HG03565 (cell line): ENCODE measurements around the gene RFX2.
"Not testable (repeated sequence)": the region's sequence is repeated elsewhere in the genome, so short reads cannot be mapped to it uniquely, and the experiment has no call there.

Experiments used
- ATAC-seq: cut with Tn5 transposase; IDR thresholded peaks from one replicate; pipeline ENCODE4 v1.9.1; 2021; ENCODE audit warnings: mild to moderate bottlenecking, moderate library complexity; ENCODE audit not compliant: unreplicated experiment

RFX2 gene

DNA sequence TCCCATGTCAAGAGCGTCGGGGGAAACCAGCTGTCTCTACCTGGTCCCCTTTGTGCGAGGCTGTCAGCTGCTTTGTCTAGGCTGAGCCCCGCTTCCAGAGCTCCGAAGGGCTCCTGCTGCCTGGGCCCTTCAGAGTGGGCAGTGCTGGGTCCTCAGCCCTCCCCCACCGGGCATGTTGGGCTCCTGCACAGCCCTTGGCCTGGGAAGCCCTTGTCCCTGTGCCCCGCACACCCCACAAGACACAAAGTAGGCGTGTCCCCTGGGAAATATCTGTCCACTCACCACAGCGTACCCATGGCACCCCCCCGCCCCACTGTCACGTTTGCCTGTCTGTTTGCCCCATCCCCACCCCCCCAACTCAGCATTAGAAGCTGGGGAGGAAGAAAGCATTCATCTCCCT is 92.7 kb downstream of the RFX2 start:
- no peak for ATAC-seq

- ATAC-seq, result no peak
These were observed 94.3 kb downstream of the RFX2 start for GRCh38 chr19:6015841-6016545.

DNA sequence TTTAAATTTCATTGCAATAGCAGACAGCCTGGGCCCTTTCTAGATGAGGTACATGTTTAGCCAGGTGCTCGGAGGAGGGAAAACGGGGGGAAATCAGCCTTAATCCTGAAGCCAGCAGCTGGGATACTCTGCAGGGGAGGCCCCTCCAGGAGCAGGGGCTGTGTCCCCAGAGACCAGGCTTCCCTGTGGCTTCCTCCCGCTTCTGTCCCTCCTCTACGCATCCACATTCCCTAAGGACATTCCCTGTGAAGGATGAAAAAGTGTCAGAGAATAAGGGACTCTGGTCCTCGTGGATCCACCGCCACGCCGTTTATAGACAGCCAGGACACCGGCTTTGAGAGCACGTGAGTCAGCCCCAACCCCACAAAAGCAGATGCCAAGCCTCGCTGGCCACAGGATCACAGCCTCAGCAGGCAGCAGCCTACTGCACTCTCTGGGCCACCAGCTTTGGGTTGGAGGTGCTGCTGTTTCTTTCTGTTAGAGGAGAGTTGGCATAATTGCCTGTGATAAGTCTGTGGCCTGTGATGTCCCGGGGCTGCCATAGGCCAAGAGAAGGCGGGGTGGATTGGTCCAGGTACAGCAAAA is 95.7 kb downstream of the RFX2 start:
- no peak for ATAC-seq

DNA sequence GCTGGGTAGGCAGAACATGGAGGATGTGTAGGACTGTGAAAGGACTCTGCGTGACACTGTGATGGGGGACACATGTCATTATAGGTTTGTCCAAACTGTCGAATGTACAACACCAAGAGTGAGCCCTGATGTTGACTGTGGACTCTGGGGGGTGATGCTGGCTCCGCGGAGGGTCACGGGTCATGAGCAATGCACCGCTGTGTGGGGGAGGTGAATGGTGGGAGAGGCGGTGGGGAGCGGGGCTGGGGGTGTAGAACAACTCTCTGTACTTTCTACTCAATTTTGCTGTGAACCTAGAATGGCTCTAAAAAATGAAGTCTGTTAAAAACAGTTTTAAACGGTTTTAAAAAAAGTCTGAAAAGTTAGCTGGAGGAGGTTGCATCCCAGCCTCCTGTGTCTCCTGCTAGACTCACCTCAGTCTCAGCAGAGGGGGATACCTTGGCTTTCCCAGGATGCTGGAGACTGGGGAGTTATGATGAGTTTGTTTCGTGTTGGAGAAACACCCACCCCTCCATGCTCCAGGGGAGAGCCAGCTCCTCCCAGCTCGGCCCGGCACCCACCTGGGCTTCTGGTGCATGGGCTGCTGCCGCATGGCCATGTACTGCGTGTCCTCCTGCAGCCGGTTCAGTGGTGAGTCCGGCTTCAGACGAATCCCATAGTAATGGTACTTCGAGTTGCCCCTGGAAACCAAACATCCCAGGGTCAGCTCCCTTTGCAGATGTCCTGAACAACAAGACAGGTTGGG is 97.7 kb downstream of the RFX2 start:
- no peak for ATAC-seq

DNA sequence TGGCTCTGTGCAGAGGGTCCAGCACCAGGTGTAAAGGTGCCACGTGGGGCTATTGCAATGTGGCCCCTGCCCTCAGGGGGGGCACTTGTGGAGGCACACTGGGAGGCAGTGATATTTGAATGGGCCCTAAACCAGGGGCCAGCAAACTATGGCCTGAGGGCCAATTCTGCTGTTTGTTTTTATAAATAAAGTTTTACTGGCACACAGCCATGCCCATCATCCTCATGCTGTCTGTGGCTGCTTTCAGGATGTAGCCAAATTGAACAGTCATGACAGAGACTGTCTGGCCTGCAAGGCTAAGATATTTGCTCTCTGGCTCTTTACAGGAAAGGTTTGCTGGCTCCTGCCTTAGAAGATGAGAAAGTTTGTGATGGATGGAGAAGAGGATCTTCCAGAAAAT is 98.5 kb downstream of the RFX2 start:
- no peak for ATAC-seq

DNA sequence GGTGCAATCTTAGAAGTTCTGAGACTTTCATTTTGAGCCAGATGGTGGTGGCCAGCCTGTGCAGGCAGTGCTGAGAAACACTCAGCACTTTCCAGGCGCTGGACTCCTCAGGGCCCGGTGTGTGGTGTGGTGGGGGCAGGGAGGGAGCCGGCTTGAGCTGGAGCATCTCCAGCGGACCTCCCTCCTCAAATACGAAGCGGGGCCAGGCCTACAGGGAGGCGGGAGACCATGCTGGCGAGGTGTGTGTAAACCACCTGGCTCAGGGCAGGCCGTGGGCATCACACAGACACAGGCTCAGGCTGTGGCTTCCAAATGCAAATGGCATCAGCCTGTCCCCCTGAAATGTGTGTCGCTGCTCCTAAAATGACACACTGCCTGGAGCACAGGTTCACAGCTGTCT is 99.1 kb downstream of the RFX2 start:
- ATAC-seq, result no peak

- no peak for ATAC-seq
These were observed 100.2 kb downstream of the RFX2 start for GRCh38 chr19:6010107-6010506.

DNA sequence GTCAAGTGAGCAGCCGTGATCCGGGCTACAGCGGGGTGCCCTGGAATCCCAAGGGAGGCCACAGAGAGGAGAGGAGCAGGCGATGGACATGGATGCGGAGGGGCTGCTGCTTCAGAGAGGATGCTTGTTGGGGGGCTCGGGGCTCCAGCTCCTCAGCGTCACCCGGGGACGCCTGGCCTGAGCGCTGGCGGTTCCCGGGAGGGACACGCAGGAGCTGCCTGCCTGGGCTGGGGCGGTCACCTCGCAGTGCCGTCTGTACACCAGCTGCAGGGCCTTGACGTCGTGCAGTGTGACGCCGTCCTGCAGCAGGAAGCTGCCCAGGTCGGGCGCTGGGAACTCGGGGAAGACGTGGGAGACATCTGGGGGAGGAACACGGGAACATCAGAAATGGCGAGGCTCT is 102.4 kb downstream of the RFX2 start:
- ATAC-seq, result no peak

GRCh38 chr19:6006896-6007295 is 103.4 kb downstream of the RFX2 start:
- no peak for ATAC-seq

- ATAC-seq, result not testable (repeated sequence)
These were observed 104.2 kb downstream of the RFX2 start for GRCh38 chr19:6006070-6006446.

GRCh38 chr19:6005321-6006069 is 104.8 kb downstream of the RFX2 start:
- no peak for ATAC-seq

DNA sequence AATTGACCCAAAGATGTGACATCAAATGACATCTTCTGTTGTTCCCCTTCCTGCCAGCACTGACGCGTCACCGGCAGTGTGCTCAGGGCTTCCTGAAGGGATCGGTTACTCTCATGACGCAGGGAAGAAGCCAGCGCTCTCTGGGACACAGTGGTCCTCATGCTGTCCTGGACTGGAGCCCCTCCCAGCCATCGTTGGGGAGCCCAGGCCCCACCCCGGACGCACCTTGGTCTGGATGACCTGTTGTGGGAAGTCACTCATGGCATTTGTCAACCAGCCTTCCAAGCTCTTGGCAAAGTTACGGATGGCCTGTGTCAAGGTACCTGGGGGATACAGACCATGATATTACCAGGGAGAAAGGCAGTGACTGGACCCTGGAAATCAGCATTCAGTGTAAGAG is 106.3 kb downstream of the RFX2 start:
- no peak for ATAC-seq

- no peak for ATAC-seq
These were observed 107.7 kb downstream of the RFX2 start for GRCh38 chr19:6002591-6002990.

DNA sequence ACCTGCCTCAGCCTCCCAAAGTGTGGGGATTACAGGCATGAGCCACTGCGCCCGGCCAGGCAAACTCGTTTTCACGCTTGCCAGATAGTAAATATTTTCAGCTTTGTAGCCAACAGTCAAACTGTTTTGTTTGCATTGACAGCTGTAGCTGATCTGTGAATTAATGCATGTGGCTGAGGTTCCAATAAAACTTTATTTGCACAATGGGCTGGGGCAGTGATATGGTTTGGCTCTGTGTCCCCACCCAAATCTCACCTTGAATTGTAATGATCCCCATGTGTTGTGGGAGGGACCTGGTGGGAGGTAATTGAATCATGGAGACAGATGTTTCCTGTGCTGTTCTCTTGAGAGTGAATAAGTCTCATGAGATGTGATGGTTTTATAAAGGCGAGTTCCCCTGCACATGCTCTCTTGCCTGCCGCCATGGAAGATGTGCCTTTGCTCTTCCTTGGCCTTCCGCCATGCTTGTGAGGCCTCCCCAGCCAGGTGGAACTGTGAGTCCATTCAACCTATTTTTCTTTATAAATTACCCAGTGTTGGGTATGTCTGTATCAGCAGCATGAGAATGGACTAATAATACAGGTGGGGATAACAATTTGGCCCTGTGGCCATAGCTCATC is 110.0 kb downstream of the RFX2 start:
- no peak for ATAC-seq

- no peak for ATAC-seq
These were observed 110.6 kb downstream of the RFX2 start for GRCh38 chr19:5999693-6000092.

GRCh38 chr19:5997371-5997770 is 112.9 kb downstream of the RFX2 start:
- ATAC-seq, result no peak

DNA sequence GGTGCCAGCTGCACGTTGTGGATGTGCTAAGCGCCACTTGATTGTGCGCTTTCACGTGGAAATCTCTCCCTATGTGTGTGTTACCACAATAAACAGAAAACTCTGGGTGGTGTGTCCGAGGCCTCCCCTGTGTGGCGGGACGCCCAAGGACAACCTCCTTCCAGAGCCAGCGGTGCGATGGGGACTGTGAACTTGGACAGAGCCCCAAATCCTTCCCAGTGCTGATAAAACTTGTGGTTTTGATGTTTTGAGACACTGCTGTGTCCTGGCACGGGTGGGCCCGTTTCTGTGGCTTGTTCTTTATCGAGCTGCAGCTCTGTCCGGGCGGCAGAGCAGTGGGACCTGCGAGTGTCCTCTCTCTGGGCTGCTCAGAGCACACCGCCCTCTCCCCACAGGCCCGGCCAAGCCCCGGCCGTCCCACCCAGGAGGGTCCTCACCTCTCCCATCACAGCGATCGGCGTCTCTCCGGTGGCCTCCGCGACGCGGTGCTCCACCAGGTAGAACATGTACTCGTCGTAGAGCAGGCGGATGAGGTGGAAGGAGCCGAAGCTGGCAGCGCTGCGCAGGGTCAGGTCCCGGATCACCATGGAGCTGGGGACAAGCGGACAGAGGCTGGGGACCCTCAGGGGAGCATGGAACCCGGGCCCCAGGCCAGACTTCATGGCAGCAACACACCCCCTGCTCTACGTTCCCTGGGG is 113.5 kb downstream of the RFX2 start:
- ATAC-seq, result no peak

DNA sequence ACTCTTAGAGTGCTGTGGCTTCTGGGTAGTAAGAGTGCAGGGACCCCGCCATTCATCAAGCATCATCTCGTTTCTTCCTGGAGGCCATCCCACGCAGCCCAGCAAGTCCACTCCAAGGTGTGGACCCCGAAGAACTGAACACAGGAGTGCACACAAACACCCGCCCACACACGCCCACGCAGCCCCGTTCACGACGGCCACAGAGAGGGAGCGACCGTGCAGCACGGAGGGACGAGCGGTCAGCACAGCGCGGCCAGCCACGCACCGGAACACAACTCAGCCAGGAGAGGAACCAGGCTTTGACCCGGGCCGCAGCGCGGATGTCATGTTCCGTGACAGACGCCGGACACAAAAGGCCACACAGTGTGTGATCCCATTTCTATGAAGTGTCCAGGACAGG is 114.2 kb downstream of the RFX2 start:
- no peak for ATAC-seq

GRCh38 chr19:5995606-5996005 is 114.7 kb downstream of the RFX2 start:
- ATAC-seq, result no peak

- ATAC-seq, result no peak
These were observed 115.7 kb downstream of the RFX2 start for GRCh38 chr19:5994405-5995165.
